ENCODE results near the gene PKNOX1.
"Not testable (repeated sequence)": the region's sequence is repeated elsewhere in the genome, so short reads cannot be mapped to it uniquely, and the experiment has no call there.

DNA sequence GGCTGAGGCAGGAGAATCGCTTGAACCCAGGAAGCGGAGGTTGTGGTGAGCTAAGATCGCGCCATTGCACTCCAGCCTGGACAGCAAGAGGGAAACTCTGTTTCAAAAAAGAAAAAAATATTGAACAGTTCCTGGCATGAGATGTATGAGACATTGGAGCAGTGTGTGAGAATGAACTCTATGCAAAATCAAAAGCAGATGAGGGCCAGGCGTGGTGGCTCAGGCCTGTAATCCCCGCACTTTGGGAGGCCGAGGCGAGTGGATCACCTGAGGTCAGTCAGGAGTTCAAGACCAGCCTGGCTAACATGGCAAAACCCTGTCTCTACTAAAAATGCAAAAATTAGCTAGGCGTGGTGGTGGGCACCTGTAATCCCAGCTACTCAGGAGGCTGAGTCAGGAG lies 6.7 kb upstream of the PKNOX1 start:
- TF ChIP-seq, protein P1, sequence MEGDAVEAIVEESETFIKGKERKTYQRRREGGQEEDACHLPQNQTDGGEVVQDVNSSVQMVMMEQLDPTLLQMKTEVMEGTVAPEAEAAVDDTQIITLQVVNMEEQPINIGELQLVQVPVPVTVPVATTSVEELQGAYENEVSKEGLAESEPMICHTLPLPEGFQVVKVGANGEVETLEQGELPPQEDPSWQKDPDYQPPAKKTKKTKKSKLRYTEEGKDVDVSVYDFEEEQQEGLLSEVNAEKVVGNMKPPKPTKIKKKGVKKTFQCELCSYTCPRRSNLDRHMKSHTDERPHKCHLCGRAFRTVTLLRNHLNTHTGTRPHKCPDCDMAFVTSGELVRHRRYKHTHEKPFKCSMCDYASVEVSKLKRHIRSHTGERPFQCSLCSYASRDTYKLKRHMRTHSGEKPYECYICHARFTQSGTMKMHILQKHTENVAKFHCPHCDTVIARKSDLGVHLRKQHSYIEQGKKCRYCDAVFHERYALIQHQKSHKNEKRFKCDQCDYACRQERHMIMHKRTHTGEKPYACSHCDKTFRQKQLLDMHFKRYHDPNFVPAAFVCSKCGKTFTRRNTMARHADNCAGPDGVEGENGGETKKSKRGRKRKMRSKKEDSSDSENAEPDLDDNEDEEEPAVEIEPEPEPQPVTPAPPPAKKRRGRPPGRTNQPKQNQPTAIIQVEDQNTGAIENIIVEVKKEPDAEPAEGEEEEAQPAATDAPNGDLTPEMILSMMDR (conservative IDR thresholded peaks at IDR 0.05 in 1 of 2, IDR thresholded peaks at IDR 0.05 in 1 of 2; ENCODE audit: extremely low read depth in 1 of 2, insufficient read depth in 1 of 2, low read depth in 1 of 2, low read length in 2 of 2): not testable (repeated sequence)
- not testable (repeated sequence) for TF ChIP-seq EZH2 (IDR thresholded peaks at IDR 0.05; ENCODE audit: borderline replicate concordance, low read length)

Data from mammary epithelial cell (primary cell).